Loucy (cell line): ENCODE results near the gene PEMT.

Experiments
- EZH2phosphoT487 ChIP-seq: fragments of 200-600 bp; IDR thresholded peaks from 2 replicates; pipeline ENCODE4 v1.6.1; 2018; ENCODE audit warnings: antibody characterized with exemption, mild to moderate bottlenecking, moderate library complexity, borderline replicate concordance
- TF ChIP-seq, protein P1 (sequence below): fragments of 200-600 bp; sonication (generic); conservative IDR thresholded peaks from 2 replicates; pipeline ENCODE4 v1.5.1; 2014; ENCODE audit warnings: mild to moderate bottlenecking, antibody characterized with exemption, low read length

DNA sequence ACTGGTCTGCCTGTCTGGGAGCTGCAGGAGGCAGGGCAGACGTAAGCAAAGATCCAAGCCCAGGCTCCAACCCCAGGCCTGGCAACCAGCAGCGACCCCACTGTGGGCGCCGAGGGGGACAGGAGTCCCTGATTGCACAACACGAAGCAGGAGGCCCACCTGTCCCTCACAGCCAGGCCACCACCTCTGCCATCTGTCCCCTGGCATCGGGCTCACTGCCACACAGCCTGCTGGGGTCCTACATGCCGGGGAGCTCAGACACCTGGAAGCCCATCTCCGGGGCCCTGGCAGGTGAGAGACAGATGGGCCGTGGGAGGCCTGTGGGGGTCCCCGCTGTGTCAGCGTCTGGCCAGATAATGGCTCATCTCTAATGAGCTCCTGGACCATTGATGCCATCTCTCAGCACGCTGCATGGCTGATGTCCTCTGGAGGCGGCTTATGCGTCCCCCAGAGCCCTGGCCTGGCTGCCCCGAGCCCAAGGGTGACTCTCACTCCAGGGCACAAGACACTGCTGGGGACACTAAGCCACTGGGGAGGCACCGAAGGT lies 84.0 kb downstream of the PEMT start:
- TF ChIP-seq, protein P1, sequence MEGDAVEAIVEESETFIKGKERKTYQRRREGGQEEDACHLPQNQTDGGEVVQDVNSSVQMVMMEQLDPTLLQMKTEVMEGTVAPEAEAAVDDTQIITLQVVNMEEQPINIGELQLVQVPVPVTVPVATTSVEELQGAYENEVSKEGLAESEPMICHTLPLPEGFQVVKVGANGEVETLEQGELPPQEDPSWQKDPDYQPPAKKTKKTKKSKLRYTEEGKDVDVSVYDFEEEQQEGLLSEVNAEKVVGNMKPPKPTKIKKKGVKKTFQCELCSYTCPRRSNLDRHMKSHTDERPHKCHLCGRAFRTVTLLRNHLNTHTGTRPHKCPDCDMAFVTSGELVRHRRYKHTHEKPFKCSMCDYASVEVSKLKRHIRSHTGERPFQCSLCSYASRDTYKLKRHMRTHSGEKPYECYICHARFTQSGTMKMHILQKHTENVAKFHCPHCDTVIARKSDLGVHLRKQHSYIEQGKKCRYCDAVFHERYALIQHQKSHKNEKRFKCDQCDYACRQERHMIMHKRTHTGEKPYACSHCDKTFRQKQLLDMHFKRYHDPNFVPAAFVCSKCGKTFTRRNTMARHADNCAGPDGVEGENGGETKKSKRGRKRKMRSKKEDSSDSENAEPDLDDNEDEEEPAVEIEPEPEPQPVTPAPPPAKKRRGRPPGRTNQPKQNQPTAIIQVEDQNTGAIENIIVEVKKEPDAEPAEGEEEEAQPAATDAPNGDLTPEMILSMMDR = no peak
- no peak for TF ChIP-seq EZH2phosphoT487
